NCI-H1436 treated with DMSO at 0.1 percent for 48 hours (cell line): ENCODE data around the gene C11orf98.
A peak's percentile ranks its signal among the peaks of the same experiment; 100 is the strongest.
"Not testable (repeated sequence)": the region's sequence is repeated elsewhere in the genome, so short reads cannot be mapped to it uniquely, and the experiment has no call there.

Experiments used
- DNase-seq: peaks from one replicate; lab custom pipeline; 2025; lab: John Stamatoyannopoulos, UW

The C11orf98 gene

DNA sequence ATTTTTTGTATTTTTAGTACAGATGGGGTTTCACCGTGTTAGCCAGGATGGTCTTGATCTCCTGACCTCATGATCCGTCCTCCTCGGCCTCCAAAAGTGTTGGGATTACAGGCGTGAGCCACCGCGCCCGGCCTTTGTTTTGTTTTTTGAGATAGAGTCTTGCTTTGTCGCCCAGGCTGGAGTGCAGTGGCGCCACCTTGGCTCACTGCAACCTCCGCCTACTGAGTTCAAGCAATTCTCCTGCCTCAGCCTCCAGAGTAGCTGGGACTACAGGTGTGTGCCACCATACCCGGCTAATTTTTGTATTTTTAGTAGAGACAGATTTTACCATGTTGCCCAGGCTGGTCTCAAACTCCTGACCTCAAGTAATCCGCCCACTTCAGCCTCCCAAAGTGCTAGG is 14.7 kb downstream of the C11orf98 start:
- DNase-seq: not testable (repeated sequence)

DNA sequence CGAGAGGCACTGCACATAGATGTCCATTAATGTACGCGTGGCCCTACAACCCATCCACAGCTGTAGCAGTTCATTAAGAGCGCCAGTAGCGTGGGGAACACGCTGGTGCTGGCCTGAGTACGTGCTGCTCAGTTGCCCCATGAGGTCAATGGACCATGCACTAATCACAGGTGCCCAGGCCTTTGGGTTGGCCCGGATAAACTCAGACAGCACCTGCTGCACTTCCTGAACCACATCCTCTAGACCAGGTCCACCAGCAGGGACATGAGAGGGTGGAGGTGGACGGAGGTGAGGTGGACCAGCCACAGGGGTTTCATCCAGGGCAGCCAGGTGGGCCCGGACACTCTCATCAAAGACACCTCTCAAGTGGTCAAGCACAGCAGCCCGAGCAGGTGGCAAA is 15.5 kb downstream of the C11orf98 start:
- DNase-seq: no peak

- no peak for DNase-seq
Measured at GRCh38 chr11:62648967-62649364, 16.0 kb downstream of the C11orf98 start.

- DNase-seq: no peak
Measured at GRCh38 chr11:62648185-62648966, 16.6 kb downstream of the C11orf98 start.

DNA sequence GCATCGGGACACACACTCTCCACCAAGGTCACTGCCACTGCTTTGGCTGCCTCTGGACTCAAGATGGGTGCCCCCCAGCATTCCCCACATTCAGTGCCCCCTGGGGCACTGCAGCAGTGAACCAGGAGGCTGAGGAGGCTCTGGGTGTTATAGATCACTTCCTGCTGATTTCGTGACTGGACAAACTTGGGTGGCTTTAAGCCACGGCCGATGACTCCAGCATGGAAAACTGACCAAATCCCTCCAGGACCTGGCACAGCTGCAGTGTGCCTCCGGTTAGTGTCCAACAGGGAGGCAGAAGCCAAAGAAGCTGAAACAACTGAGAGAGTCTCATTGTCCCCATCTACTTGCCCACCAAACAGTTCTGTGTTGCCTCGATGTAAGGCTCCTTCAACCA is 17.4 kb downstream of the C11orf98 start:
- DNase-seq: no peak

DNA sequence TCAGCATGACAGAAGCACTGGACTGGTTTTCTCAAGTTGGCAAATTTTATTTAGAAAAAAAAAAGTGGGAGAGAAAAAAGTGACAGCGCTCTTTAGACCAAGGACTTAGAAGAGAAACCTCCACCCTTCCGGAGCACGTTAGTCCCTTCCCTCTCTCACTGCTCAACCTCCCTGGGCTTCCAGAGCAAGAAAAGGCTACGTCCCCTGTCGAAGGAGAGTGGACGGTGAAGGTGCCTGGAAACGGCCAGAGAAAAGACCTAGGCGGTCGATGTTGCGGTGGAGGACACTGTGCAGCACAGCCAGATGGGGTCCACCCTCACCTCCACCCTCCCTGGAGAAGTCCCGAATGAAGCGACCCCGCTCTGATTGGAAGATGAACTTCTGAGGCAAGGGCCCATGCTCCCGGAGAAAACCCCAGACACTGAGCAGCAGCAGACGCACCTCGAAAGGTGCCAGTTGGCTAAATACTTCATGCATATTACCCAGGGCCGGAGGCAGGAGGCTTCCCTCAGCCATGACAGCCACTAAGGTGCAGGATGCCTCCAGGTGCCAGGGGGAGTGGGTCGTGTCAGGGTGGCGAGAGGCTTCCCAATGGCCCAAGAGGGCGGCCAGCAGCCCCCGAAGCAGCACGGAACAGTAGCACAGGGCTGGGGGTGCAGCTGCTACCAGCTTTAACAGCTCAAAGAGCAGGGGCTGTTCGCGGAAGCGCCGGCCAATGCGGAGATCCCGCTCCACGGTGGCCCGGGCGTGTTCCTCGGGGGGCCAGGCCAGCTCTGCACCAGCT is 18.0 kb downstream of the C11orf98 start:
- no peak for DNase-seq

DNA sequence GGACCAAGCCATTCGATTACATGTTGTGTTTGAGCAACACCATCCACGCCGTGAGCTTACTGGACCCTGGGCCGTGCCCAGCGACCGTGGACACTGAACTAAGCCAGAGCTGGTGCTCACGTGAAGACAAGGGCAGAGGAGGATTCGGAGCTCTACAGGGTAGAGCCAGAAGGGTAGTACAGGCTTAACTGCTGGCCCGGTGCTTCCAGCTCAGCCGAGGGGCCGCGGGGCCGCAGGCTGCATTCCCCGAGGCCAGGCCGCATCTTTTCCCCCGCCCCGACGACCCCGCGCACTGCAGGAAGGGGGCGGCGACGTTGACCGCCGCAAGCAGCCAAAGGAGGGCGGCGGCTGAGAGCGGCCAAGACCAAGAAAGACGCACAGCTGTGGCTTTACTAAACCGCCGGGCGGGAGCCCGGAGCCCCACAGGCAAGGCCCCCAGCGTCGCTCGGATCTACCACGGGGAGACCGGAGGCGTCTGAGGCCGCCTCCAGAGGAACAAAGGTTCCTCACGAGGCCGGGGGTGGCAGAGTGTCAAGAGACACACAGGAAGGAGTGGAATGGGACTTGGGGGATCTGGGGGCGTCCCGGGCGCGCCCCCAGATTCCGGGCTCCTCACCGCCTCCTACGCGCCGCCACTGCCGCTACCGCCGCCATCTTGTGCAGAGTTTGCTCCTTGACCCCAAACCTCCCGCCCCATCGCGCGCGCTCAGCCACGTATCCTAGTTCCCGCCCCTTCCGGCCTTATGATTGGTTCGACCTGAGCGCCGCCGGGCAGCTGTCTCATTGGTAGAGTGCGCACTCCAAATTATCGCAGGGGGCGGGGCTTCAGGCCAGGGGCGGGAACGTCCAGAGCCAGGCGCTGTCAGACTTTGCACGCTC is 18.8 kb downstream of the C11orf98 start, which contains the start of gene GANAB:
GANAB (minus strand) TSS at position 668 of the 879 bp plus-strand sequence; CDS start at position 654, 14 bp downstream.
- DNase-seq: peak; percentile 76

GRCh38 chr11:62645671-62645945 is 19.4 kb downstream of the C11orf98 start:
- no peak for DNase-seq

DNA sequence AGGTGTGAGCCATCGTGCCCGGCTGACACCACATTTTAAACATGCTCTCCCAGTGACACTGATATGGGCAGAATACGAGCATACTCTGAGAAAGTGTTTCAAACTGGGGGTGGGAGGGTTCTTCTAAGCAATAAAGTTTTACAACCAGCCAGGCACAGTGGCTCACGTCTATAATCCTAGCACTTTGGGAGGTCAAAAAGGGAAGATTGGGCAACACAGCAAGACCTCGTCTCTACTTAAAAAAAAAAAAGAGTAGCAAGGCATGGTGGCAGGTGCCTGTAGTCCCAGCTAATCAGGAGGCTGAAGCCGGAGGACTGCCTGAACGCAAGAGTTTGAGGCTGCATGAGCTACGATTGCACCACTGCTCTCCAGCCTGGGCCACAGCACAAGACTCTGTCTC is 20.8 kb downstream of the C11orf98 start:
- no peak for DNase-seq

- no peak for DNase-seq
Measured at GRCh38 chr11:62632492-62632891, 32.5 kb downstream of the C11orf98 start.

GRCh38 chr11:62627713-62628112 is 37.3 kb downstream of the C11orf98 start:
- no peak for DNase-seq

DNA sequence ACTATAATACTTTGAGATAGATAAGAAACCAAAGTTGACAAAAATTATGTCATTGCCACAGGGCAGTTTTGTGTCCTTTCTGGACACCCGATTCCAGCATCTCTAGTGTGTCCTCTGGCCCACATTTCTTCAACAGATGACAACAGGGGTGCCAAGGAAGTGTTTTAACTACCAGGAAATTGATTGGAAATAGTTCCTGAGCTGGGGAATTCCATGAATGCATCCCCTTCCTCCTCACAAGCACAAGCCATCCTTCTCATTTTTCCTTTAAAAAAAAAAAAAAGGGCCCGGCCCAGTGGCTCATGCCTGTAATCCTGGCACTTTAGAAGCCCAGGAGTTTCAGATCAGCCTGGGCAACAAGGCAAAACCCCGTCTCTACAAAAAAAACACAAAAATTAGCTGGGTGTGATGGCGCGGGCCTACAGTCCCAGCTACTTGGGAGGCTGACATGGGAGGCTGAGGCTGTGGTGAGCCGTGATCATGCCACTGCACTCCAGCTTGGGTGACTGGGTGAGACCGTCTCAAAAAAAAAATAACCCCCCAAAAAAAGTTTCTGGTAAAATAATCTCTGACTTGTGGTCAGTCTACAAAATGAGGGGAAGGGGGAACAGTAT is 42.4 kb downstream of the C11orf98 start:
- DNase-seq: no peak

DNA sequence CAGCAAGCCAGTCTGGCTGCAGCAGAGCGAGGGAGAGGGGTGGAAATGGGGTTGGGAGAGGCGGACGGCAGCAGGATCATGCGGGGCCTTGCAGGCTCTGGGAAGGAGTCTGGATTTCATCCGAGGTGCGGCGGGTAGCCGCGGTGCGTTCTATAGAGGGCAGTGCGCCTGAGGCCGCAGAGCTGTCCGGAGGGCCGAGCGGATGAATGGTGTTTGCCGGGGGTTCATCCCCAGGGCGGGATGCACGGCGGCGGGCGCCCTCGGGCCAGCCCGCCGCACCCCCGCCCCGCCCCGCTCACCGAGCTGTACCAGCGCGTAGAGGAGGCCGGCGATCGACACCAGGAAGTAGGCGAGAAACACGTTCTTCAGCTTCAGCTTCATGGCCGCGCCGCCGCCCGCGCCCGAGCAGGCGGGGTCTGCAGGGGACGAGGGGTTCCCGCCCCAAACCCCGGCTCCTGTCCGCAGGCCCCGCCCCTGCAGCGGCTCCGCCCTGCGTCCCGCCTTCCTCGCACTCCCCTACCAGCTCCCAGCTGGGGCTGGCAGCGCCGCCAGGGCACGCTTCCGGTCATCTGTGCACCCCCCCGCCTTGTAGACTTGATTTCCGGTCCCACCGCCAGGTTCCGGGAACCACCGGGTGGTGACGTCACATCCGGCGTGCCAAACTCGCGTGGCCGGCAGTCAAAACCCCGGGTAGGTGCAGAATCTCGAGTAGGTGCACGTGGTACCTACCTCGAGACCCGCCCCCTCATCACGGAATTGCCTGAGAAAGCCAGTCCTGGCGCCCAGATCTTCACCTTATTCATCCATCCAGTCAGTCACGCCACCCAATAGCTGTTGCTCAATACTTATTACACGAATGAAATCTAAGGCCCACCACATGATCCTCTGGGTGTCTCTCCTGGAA is 43.2 kb downstream of the C11orf98 start, which contains the start of gene B3GAT3:
B3GAT3 (minus strand) TSS at position 420 of the 904 bp plus-strand sequence; CDS start at position 381, 39 bp downstream.
- peak; percentile 78 for DNase-seq

DNA sequence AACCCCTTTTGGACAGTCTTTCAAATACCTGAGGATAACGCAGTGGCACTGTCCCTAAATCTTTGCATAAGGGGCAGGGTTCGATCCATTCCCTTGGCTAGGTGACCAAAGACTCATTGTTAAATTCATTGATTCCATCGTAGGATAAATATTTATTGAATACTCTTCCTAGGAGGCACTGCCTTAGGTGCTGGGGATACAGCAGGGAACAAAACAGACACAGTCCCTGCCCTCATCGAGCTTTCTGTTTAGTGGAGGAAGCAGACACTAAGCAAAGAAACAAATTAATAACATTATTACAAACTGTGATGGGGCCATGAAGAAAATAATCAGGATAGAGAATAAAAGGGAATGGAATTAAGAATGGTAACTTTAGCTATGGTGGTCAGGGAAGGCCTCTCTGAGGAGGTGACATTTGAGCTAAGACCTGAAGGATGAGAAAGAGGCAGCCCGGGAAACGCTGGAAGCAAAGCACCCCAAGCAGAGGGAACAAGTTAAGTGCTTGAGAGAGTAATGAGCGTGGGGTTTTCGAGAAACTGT is 43.9 kb downstream of the C11orf98 start:
- no peak for DNase-seq

DNA sequence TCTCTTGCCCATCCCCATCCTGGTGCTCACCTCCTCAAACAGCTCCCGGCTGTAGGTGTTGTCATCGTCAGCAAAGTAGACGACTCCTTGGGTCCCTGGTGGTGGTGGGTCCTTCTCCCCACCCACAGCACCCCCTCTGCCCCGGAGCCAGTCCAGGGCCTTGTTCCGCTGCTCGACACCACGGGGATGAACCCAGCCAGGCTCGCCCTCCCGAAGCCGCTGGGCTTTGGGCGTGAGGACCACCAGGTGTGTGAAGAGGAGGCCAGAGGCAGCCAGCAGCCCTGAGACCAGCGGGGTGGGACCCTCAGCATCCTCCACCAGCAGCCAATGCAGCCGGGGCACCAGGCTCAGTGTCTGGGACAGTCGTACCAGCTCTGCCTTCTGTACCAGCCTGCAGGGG is 48.1 kb downstream of the C11orf98 start:
- DNase-seq: not testable (repeated sequence)

GRCh38 chr11:62615521-62615920 is 49.5 kb downstream of the C11orf98 start:
- no peak for DNase-seq

- DNase-seq: no peak
Measured at GRCh38 chr11:62614275-62614674, 50.7 kb downstream of the C11orf98 start.

GRCh38 chr11:62613291-62613778 is 51.7 kb downstream of the C11orf98 start:
- DNase-seq: no peak
